Stomach (tissue), 9 donors: ENCODE measurements around the gene DFFB. TPM values are rescaled to one million over a fixed set of nuclear protein-coding genes. Genes with fewer than 3 reads are reported as not detected.

Source experiments
- DNase-seq, 2 donors: peaks; one replicate each; pipeline versions ENCODE4 v3.0.0 to v3.0.0-alpha.2; 2013 to 2019
- H3K27ac ChIP-seq, 5 donors: fragments of 200-600 bp in 4 of 5; sonication (generic) in 4 of 5; one replicate each; pipeline ENCODE4 v1.5.1; 2013 to 2019; ENCODE audit warnings: mild to moderate bottlenecking in 1 of 5, moderate library complexity in 1 of 5
- H3K27me3 ChIP-seq, 3 donors: fragments of 200-600 bp; sonication (generic); one replicate each; pipeline ENCODE4 v1.5.1; 2017 to 2019; ENCODE audit warnings: mixed run types in 1 of 3
- H3K36me3 ChIP-seq, 4 donors: fragments of 200-600 bp; sonication (generic); 1 replicate in 3 of 4; 2 replicates in 1 of 4; pipeline ENCODE4 v1.5.1; 2016 to 2019
- H3K4me1 ChIP-seq, 4 donors: fragments of 200-600 bp; sonication (generic); one replicate each; pipeline ENCODE4 v1.5.1; 2016 to 2019
- H3K4me3 ChIP-seq, 4 donors: fragments of 200-600 bp; sonication (generic) in 3 of 4; one replicate each; pipeline ENCODE4 v1.5.1; 2016 to 2019; ENCODE audit warnings: mild to moderate bottlenecking in 1 of 4
- H3K9me3 ChIP-seq, 4 donors: fragments of 200-600 bp; sonication (generic); one replicate each; pipeline ENCODE4 v1.5.1; 2016 to 2019
- EP300 ChIP-seq: sonication (generic); formaldehyde crosslinking; IDR thresholded peaks from one replicate; pipeline ENCODE4 v1.6.1; 2017; ENCODE audit warnings: antibody characterized with exemption
- POLR2A ChIP-seq, 4 donors: fragments of 450-650 bp; IDR thresholded peaks; one replicate each; pipeline ENCODE4 v1.6.1; 2016; ENCODE audit warnings: antibody characterized with exemption in 4 of 4, control low read depth in 2 of 4, mild to moderate bottlenecking in 1 of 4, moderate library complexity in 1 of 4
- POLR2AphosphoS5 ChIP-seq, 3 donors: sonication (generic); formaldehyde crosslinking; IDR thresholded peaks; one replicate each; pipeline ENCODE4 v1.6.1; 2016; ENCODE audit warnings: antibody characterized with exemption in 3 of 3
- WGBS, 5 donors: extraction: QIAGEN DNeasy Blood & Tissue Kit in 3 of 5; methylation state at CpG; one replicate each; pipeline versions ENCODE4 v1.1.5 to v1.1.7; 2013 to 2018; 5-methylcytosine and 5-hydroxymethylcytosine counted together
- intact Hi-C: fragments of 100-400 bp; cut with DNase I; formaldehyde crosslinking; loops from one replicate; pipeline ENCODE4 v1.15.1; 2023; ENCODE audit warnings: low total_unique reads
- polyA plus RNA-seq, 3 donors: library from polyadenylated mRNA; stranded (reverse); fragments of 200-250 nt; gene quantifications; one replicate each; pipeline ENCODE4 v1.2.3, GENCODE V29; 2013
- total RNA-seq, 5 donors: library from RNA; depleted of rRNA; stranded (reverse); fragments of >200 nt; gene quantifications; one replicate each; pipeline versions ENCODE4 v1.1.0 to v1.2.3, GENCODE V29; 2014 to 2016
- TF ChIP-seq, protein P1 (sequence below), 7 experiments: fragments of 450-650 bp in 4 of 7; fragments of 200-600 bp in 3 of 7; sonication (generic) in 3 of 7; IDR thresholded peaks; one replicate each; pipeline ENCODE4 v1.5.1; 2016 to 2019; ENCODE audit warnings: antibody characterized with exemption in 7 of 7, control low read depth in 2 of 7, mild to moderate bottlenecking in 1 of 7
- donor health status: healthy with polysubstance abuse.
- donor health status: Bipolar disorder and iron deficiency.
- donor health status: healthy.

The DFFB gene
- total and polyA plus RNA-seq, 8 donors: 1.2 to 9.3 (median 4.8) TPM

DNA sequence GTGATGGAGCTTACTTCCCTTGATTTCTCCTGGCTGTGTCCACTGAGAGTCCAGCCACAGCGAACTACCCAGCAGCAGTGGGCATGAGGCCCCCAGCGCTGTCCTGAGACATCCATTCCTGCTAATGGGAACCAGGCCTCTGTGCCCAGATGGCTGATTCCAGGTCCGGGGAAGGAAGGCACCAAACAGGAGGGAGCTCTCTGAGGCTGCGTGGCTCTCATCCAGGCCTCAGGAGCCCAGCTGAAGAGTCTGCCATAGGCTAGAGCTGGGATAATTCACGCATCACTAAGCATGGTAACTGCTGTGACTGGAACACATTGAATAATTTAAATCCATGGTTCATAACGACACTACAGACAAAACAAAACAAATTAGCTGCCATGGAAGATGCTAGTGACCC lies 36.3 kb upstream of the DFFB start:
- TF ChIP-seq POLR2AphosphoS5 (IDR thresholded peaks at IDR 0.05) (no peak), EP300 (no peak), POLR2A (IDR thresholded peaks at IDR 0.05) (no peak)
- TF ChIP-seq, protein P1, sequence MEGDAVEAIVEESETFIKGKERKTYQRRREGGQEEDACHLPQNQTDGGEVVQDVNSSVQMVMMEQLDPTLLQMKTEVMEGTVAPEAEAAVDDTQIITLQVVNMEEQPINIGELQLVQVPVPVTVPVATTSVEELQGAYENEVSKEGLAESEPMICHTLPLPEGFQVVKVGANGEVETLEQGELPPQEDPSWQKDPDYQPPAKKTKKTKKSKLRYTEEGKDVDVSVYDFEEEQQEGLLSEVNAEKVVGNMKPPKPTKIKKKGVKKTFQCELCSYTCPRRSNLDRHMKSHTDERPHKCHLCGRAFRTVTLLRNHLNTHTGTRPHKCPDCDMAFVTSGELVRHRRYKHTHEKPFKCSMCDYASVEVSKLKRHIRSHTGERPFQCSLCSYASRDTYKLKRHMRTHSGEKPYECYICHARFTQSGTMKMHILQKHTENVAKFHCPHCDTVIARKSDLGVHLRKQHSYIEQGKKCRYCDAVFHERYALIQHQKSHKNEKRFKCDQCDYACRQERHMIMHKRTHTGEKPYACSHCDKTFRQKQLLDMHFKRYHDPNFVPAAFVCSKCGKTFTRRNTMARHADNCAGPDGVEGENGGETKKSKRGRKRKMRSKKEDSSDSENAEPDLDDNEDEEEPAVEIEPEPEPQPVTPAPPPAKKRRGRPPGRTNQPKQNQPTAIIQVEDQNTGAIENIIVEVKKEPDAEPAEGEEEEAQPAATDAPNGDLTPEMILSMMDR (IDR thresholded peaks at IDR 0.05): no peak
- H3K4me3 ChIP-seq: no peak overlapping the region
- DNase-seq: no peak
- peaks cover 48 to 98% (median 88%) of the 10 kb centered on the region in 4 donors for H3K36me3 ChIP-seq
- intact Hi-C loops: no loop called here
- no peaks in the 10 kb centered on the region for H3K27me3 ChIP-seq
- H3K4me1 ChIP-seq: no peaks in the 10 kb centered on the region
- 85 to 92% (median 88%) methylated on average over 6 of the region's 6 CpGs for WGBS, 5 donors
- no peak overlapping the region for H3K27ac ChIP-seq
- no peaks in the 10 kb centered on the region for H3K9me3 ChIP-seq

DNA sequence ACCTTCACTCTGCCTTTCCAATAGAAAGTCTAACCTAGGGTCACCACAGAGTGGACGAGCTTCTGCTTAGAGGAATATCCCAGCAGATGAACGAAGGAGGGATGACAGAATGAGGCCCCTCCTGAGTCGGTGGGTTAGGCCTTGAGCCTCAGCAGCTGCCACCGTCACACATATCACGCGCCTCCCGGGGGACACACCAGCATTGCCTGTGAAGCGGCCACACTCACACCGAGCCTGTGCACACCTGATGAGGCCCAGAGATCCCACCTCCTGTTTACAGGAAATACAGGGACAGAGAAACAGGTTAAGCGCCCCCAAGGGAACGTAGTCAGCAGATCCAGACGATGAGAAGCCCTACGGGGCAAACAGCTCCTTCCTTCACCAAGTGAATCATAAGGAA lies 35.8 kb upstream of the DFFB start:
- H3K36me3 ChIP-seq: peaks cover 52 to 98% (median 88%) of the 10 kb centered on the region in 4 donors
- WGBS, 5 donors: 81 to 91% (median 85%) methylated on average over 12 to 13 of the region's 13 CpGs
- no peak for DNase-seq

DNA sequence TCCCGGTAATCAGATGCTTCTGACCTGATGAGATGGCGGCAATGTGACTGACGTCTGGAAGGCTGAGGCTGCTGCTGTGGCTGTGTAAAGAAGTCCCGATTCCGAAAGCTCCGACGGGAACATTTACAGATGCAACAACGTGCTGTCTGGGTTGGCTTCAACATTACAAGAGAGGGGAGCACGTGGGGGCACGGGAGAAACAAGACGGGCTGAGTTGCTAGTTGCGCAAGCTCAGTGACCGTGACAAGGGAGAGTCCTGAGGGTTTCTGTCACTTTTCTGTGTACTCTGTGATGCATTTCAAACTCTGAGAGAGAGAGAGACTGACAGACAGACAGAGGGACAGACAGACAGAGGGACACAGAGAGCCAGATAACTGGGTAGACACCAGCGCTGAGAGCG lies 35.4 kb upstream of the DFFB start:
- intact Hi-C loops: no loop called here
- peaks cover 55 to 98% (median 89%) of the 10 kb centered on the region in 4 donors for H3K36me3 ChIP-seq
- no peak for DNase-seq

More for the DNA sequence above, 35.8 kb upstream of the DFFB start:
- H3K27me3 ChIP-seq: no peaks in the 10 kb centered on the region
- H3K4me3 ChIP-seq: no peak overlapping the region
- no peaks in the 10 kb centered on the region for H3K9me3 ChIP-seq
- no peaks in the 10 kb centered on the region for H3K4me1 ChIP-seq
- no peak overlapping the region for H3K27ac ChIP-seq
- TF ChIP-seq, protein P1 (IDR thresholded peaks at IDR 0.05): no peak
- TF ChIP-seq POLR2AphosphoS5 (IDR thresholded peaks at IDR 0.05) (no peak), EP300 (no peak), POLR2A (IDR thresholded peaks at IDR 0.05) (no peak)
- intact Hi-C loops: no loop called here

DNA sequence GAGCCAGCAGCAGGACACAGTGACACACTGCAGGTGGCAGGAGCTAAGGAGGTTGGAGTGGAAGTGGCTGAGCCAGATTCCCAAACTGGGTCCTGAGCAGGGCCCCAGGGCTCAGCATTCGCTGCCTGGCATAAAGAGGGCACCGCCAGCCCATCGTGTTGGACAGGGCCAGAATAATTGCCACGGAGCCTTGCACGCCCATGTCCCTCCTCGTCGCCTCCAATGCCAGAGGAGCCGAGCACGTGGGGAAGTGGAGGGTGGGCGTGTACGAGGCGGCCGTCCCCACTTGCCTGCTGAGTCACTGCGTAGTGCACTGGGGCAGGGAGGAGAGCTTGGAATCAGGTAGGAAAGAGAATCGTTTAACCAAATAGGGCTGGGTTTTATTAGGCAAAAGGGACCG lies 34.9 kb upstream of the DFFB start:
- intact Hi-C loops: no loop called here
- Histone ChIP-seq H3K4me1 (no peaks in the 10 kb centered on the region), H3K4me3 (no peak overlapping the region), H3K9me3 (no peaks in the 10 kb centered on the region), H3K36me3 (peaks cover 57 to 100% (median 92%) of the 10 kb centered on the region in 4 donors), H3K27me3 (no peaks in the 10 kb centered on the region), H3K27ac (no peak overlapping the region)
- WGBS, 5 donors: 82 to 91% (median 89%) methylated on average over 13 to 16 of the region's 16 CpGs
- DNase-seq: no peak
- no peak for TF ChIP-seq POLR2A (IDR thresholded peaks at IDR 0.05)
- no peak for TF ChIP-seq EP300
- TF ChIP-seq, protein P1 (IDR thresholded peaks at IDR 0.05): no peak
- no peak for TF ChIP-seq POLR2AphosphoS5 (IDR thresholded peaks at IDR 0.05)

More for the DNA sequence above, 35.4 kb upstream of the DFFB start:
- TF ChIP-seq EP300 (no peak), POLR2A (IDR thresholded peaks at IDR 0.05) (no peak), POLR2AphosphoS5 (IDR thresholded peaks at IDR 0.05) (no peak)
- TF ChIP-seq, protein P1 (IDR thresholded peaks at IDR 0.05): no peak
- Histone ChIP-seq H3K27ac (no peak overlapping the region), H3K27me3 (no peaks in the 10 kb centered on the region), H3K4me3 (no peak overlapping the region), H3K9me3 (no peaks in the 10 kb centered on the region), H3K4me1 (no peaks in the 10 kb centered on the region)
- WGBS, 5 donors: 89 to 94% (median 90%) methylated on average over 15 of the region's 15 CpGs
